ENCODE measurements around the gene KLHL42.

Gene KLHL42

DNA sequence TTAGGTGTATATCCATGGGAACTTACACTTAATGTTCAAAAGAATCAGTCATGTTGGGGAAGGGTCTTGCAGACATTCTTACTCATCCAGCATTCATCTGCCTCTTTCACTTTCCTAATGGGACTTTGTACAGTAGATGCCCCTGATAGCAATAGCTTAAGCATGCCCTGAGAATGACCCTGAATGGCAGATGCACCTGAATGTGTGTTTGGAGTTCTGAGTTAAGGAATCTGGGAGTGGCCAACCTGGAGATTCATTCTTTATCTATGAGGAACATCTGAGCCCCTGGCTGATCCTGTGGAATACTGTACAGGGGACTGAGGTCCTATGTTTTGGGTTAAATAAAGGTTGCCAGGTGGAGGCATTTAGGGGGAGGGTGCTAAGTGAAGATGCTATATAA lies 71.3 kb downstream of the KLHL42 start:
- in situ Hi-C loops (cut with MboI; ENCODE audit: low sequenced_read_pairs) = no loop called here

DNA sequence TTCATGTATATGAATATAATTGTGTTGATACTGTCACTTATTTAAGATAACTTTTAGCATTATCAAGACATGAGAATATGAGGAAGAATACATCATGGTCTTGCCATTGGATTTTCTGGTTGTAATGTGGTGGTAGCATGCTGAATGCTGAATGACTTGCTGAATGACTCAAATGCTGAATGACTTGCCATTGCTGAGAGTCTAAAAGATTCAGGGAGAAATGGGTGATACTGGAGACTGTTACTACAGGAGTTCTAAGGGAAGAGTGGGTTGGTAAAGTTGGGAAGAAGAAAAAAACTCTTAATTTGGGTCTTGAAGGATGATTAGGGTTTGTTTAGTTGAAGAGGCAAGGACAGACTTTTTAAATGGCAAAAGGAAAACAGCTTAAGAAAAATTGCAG lies 72.1 kb downstream of the KLHL42 start:
- in situ Hi-C loops (cut with MboI; ENCODE audit: low sequenced_read_pairs) = no loop called here

Data from HL-60/S4 treated with phorbol 12-myristate 13-acetate at 8.2 ng/mL for 4 days and 3 days (cell line).